Astrocyte of the hippocampus (primary cell): ENCODE measurements around the gene DUSP22.

Experiments
- DNase-seq: peaks from one replicate; pipeline ENCODE4 v3.0.0; 2011; ENCODE audit warnings: low read depth, low spot score

The DUSP22 gene

GRCh38 chr6:296151-297122 is 4.2 kb downstream of the DUSP22 start:
- DNase-seq: peak; percentile 20

DNA sequence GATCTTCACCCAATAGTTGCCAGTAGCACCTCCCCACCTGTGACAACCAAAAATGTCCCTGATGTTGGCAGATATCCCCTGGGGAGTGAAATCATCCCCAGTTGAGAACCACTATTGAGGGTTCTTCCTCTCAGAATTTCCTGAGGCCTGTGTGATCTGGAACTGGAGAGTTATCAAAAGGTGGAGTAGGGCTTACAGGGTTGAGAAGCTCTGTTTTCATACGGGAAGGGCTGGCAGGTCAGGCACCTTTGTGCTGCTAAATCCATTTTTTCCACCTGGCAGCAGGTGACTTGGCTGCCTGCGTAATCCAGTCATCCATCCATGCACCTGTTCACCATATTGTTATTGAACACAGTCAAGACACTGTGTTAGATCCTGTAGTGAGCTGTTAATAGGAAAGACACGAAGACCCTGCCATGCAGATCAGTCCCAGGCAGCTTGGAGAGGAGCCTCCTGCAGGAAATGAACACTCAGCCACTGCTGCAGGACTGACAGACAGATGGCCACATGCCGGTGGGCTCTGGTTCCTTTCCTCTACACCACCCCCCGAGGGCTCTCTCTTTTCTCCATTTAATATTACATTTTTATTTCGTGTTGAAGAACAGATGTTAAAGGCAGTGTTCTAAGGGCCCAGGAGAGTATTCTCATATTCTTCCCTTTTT is 5.4 kb downstream of the DUSP22 start:
- no peak for DNase-seq

DNA sequence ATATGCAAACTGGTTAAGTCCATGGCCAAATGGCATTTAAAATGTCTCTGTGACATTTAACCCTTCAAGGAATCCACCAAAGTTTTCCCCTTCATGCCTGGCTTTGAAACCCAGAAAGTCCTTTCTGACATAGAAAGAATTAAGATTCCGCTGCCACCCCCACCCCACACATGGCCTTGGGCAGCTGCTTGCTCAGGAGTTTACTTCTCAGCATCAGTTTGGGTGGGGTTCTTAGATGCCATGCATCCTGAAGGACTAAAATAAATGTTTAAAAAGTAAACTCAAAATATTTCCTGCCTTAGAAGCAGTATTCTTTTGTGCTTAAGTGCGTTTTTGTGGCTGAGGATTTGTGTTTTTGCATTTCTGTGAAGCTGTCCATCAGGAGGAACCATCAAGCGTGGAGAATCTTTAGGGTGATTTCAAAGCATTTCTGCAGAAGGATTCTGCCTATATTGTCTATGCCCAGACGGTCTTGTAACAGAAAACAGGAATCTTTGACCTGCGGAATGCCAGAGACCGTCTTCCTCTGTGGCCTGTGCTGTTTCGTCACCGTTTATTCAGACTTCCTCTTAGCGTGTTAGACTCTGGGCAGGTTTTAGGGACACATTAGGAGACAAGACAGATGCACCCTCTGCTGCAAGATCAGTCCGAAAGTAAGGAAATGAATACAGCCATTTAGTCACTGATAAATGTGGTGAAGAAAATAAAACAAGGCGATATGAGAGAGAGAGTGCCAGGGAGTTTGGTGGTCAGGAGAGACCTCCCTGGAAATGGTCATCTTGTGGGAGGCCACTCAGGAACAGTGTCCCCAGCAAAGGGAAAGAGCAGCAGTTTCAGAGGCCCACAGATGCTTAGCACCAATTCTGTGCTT is 6.2 kb downstream of the DUSP22 start:
- no peak for DNase-seq

- DNase-seq: no peak
Measured at GRCh38 chr6:299104-299980, 7.1 kb downstream of the DUSP22 start.

- no peak for DNase-seq
Measured at GRCh38 chr6:300026-300425, 7.7 kb downstream of the DUSP22 start.

GRCh38 chr6:300494-301198 is 8.4 kb downstream of the DUSP22 start:
- DNase-seq: no peak

DNA sequence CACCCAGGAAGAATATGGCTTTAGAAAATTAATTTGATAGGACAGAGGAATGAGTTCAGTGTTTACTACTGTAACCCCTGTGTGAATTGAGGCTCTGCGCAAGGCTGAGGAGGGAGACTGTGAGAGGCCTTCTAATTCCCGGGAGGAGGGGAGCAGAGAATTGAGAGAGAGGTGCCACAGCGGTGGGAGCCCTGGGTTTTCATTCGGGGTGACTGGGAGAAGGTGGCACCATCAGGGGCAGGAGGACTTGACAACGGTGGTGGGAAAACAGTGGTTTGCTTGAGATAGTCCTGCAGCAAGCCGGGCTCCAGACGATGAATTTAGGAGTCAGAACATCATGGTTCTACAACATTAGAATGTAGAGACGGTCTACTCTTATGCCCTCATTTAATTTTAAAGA is 9.2 kb downstream of the DUSP22 start:
- no peak for DNase-seq

- no peak for DNase-seq
Measured at GRCh38 chr6:301929-302705, 9.8 kb downstream of the DUSP22 start.

- no peak for DNase-seq
Measured at GRCh38 chr6:302760-303159, 10.5 kb downstream of the DUSP22 start.

GRCh38 chr6:303263-303662 is 11.0 kb downstream of the DUSP22 start:
- DNase-seq: no peak

DNA sequence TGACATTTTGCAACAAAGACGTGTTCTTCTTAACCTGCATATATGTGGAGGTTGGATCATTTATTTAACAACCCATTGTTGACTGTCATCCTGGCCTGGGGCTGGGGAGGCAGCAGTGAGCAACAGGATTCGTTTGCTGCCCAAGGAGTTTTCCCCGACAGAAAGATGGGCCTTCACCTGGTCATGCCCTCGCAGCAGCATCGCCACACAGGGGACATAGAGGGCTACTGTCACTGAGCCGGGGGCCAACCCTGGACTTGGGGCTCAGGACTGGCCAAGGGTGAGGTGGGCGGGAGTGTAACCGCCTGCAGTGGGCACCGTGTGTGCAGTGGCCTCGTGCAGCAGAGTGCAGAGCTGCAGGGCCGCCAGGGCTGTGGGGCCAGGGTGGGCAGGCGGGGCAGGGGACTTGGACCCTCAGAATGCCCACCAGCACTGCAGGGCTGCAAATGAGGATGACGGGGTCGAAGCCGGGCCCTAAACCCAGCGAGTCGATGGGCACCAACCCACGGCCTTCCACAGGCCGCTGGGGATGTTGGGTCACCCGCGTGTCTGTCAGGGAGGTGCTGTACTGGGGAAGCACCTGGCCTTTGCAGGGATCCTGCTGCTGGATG is 11.8 kb downstream of the DUSP22 start:
- no peak for DNase-seq

GRCh38 chr6:304833-305370 is 12.6 kb downstream of the DUSP22 start:
- no peak for DNase-seq

GRCh38 chr6:305371-306206 is 13.3 kb downstream of the DUSP22 start:
- DNase-seq: no peak

DNA sequence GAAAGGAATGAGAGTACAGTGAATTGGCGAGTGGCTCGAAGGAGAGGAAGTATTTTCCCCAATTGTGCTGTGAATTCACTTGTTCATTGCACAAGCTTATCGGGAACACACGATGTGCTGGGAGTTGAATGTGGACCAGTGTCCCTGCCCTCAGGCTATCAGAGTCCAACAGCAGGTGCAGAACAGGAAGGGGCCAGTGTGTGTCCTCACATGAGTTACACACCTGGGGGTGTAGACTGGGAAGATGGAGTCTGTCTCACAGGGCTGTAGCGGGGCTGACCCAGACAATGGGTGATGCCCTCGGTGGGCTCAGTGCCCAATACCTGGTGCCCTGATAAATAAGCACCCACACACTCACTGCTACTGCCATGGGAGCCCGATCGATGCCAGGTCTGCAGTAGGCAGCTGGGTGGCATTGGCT is 14.4 kb downstream of the DUSP22 start:
- DNase-seq: no peak

DNA sequence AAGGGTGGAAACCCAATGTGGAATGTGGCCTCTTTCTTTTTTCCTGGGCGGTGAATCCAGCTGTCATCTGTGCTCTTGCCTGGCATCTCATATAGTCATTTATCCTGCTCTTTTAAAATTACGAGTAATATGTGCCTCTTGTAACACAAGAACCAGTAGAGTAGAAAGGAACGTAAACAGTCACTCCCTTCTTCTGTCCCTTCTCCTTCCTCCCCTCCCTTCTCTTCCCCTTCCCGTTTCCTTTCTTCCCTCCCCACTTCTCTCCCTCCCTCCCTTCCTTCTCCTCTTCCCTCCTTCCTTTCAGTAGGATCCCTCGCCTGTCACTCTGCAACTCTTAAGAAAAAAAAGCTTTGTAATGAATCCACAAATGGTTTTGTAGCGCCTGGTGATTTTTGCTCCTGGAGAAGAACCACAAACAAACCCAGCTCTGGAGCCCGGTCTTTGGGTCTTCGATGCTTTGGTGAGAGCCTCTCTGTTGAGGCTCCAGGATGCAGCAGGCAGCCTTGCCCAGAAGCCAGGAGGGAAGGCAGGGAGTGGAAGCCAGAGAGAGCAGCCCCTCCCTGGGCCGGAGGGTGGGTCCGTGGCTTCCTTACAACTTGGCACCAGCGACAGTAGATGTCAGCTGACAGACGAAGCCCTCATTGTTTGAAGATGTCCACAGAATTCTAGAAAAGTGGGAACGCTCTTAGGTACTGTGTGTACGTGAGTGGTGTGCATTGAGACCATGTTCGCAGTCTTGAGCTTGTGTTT is 15.0 kb downstream of the DUSP22 start:
- no peak for DNase-seq

DNA sequence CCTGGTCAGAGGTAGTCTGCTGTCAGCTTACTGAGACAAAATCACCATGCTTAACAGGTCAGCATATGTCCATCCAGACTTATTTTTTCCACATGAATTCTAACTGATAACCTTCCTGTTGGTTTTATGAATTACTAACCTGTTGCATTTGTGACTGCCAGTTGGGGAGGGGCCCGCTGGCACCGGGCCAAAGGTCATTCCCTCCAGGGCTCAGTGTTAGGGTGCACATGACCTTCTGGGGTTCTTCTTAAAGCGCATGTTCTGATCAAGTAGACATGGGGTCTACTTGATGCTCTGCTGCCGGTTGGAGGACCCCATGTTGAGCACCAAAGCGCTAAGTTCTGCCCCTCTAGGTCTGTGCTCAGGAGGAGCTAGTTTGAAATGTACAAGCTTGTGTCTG is 15.6 kb downstream of the DUSP22 start:
- no peak for DNase-seq

DNA sequence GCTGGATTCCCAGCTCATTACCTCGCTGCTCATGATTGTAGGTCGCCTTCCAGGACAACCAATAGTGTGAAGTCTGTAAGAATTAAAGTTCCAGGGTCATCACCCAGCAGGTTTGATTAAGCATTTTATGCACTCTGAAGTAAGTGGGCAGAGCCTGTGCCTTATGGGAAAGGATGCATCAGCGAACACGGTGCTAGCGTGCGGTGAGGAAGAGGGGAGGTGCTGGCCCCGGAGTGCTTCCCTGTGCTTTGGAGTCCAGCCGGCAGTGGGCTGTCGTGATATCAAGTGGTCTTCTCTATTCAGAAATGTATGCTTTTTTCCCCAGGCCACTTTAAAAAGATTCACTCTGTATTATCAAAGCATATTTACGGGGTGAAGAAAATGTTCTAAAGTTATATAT is 16.0 kb downstream of the DUSP22 start:
- DNase-seq: no peak
